ENCODE data around the gene MAMLD1.

DNA sequence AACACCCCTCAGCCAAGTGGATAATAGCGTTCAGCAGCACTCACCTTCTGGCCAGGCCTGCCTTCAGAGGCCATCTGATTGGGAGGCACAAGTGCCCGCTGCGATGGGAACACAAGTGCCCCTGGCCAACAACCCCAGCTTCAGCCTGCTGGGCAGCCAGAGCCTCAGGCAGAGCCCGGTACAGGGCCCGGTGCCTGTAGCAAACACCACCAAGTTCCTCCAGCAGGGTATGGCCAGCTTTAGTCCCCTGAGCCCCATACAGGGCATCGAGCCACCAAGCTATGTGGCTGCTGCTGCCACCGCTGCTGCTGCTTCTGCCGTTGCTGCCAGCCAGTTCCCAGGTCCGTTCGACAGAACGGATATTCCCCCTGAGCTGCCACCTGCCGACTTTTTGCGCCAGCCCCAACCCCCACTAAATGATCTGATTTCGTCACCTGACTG, 149.4 kb downstream of the MAMLD1 start:
- TF ChIP-seq CTCF (IDR thresholded peaks at IDR 0.05; ENCODE audit: insufficient read depth, low read length, poor library complexity, severe bottlenecking) (no peak), EZH2phosphoT487 (conservative IDR thresholded peaks at IDR 0.05; ENCODE audit: low read length) (no peak)

Measured in SU-DHL-6 (cell line).